GM21528 (cell line): ENCODE measurements around the gene TMPO.
"Not testable (repeated sequence)": the region's sequence is repeated elsewhere in the genome, so short reads cannot be mapped to it uniquely, and the experiment has no call there.

Source experiments
- ATAC-seq: cut with Tn5 transposase; IDR thresholded peaks from one replicate; pipeline ENCODE4 v1.9.1; 2021; ENCODE audit warnings: mild to moderate bottlenecking, moderate library complexity; ENCODE audit not compliant: unreplicated experiment, low FRiP score

Gene TMPO

DNA sequence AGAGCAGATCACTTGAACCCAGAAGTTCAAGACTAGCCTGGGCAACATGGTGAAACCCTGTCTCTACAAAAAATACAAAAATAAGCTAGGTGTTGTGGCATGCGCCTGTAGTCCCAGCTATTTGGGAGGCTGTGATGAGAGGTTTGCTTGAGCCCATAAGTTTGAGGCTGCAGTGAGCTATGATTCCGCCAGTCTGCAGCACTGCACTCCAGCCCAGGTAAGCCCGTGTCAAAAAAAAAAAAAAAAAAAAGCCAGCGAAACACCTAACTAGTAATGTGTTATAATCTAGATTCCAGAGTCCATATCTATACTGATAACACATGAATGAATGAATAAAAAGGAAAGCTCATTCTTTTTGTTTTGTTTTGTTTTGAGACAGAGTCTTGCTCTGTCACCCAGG lies 59.6 kb downstream of the TMPO start:
- ATAC-seq, result no peak

DNA sequence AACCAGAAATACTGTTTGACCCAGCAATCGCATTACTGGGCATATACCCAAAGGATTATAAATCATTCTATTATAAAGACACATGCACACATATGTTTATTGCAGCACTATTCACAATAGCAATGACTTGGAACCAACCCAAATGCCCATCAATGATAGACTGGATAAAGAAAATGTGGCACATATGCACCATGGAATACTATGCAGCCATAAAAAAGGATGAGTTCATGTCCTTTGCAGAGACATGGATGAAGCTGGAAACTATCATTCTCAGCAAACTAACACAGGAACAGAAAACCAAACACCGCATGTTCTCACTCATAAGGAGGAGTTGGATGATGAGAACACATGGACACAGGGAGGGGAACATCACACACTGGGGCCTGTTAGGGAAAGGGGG lies 61.4 kb downstream of the TMPO start:
- ATAC-seq, result not testable (repeated sequence)

DNA sequence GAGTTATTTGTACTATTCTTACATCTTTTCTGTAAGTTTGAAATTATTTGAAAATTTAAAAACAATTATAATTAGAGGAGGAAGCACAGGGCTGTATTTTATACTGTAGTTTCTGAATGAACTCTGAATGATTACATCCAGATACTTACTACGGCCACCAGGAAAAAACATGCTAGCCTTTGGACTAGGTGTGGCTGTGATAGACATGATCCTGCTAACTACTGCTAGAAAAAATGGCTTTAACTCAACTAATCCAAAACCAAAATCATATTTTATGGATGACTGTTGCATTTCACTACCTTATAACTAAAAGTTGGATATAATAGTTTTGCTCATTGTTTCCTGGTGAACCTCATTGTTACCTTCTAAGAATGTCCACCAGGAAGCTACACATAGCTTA lies 63.0 kb downstream of the TMPO start:
- no peak for ATAC-seq

DNA sequence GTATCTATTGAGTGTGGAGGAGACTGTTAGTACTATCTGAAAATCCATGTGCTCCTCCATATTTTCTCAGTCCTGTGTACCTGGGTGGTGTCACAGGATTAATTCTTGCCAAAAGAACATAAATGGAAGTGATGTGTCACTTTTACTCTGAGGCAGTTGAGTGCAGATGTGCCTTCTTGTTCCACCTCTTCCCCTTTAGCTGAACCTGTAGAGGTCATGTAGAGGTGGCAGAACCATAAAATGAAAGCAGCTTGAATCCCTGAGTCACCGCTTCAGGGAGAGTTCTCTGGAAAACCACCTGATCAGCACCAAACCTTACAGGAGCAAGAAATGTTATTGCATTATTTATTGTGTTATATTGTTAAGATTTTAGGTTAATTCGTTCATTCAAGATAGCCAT lies 63.4 kb downstream of the TMPO start:
- no peak for ATAC-seq

DNA sequence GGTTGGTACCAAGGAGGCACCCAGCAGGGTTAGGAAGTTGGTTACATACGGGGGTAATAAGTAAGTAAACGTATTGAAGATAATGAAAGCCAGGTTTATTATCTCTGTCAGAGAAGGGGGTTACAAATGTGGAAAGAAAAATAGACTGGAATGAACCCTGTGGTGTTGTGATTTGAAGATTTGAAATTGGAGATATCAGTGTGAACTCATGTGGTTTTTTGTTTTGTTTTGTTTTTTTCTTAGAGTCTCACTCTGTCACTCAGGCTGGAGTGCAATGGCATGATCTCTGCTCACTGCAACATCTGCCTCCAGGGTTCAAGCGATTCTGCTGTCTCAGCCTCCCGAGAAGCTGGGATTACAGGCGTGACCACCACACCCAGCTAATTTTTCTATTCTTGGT lies 64.0 kb downstream of the TMPO start:
- no peak for ATAC-seq

DNA sequence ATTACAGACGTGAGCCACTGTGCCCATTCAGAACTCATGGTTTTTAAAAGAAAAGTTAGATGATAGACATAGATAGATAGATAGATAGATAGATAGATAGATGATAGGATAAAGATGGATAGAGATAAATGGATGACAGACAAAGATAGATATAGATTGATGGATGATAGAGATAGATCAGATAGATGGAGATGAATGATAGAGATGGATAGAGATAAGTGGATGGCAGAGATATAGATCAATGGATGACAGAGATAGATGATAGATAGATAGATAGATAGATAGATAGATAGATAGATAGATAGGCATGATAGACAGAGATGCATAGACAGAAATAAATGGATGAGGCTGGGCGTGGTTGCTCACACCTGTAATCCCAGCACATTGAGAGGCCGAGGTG lies 64.4 kb downstream of the TMPO start:
- no peak for ATAC-seq

DNA sequence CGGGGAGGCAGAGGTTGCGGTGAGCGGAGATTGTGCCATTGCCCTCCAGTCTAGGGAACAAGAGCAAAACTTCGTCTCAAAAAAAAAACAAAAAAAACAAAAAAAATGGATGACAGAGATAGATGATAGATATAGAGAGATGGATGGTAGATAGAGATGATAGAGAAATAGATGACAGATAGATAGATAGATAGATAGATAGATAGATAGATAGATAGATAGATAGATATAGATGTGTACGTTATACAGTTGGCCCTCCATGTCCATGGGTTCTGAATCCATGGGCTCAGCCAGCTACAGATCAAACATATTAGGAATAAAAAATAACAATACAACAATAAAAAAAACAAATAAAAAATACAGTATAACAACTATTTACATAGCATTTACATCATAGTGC lies 65.3 kb downstream of the TMPO start:
- no peak for ATAC-seq

DNA sequence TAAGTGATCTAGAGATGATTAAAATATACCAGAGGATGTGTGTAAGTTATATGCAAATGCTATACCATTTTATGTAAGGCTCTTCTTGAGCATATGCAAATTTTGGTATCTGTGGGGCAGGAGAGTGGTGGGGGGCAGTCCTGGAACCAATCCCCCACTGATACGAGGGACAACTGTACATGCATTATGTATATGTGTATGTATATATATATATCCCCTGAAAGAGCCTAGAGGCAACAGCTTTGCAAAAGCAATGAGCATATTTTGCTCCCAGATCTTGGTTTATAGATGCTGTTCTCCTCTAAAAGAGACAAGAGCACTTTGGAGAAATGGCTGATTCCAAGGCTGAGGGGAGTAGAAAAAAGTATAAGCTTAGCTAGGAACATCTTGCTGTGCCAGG lies 65.7 kb downstream of the TMPO start:
- no peak for ATAC-seq

DNA sequence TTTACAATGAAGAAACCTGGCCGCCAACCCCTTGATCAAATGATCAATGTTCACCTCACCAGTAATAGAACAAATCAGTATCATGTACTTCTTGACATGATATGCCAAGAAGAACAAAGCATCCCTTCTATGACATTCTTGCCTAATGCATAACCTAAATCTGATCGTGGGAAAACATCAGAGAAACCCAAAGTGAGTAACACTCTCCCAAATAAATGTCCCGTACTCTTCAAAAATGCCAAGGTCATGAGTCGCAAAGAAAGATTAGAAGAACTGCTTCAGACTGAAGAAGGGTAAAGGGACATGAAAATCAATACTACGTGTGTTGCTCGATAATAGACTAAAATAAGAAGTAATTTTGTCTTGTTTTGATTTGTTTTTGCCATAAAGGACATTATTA lies 66.7 kb downstream of the TMPO start:
- ATAC-seq, result no peak

DNA sequence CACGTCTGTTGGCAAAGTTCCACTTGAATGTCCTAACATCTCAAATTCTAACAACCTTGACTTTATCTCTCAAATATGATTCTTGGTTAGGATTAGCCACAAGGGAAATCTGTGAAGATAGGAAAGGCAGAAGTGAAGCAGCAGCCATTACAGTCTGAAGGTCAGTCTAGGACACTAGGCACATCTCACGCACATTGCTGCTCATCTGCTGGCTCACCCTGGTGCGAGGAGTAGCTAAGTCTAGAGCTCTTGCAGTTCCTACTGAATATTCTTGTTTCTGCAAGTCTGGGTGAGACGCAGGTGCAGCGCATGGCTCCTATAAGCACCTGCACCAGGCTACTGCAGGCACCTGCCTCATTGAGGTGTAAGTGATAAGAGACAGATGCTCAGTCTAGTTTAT lies 71.7 kb downstream of the TMPO start:
- no peak for ATAC-seq

DNA sequence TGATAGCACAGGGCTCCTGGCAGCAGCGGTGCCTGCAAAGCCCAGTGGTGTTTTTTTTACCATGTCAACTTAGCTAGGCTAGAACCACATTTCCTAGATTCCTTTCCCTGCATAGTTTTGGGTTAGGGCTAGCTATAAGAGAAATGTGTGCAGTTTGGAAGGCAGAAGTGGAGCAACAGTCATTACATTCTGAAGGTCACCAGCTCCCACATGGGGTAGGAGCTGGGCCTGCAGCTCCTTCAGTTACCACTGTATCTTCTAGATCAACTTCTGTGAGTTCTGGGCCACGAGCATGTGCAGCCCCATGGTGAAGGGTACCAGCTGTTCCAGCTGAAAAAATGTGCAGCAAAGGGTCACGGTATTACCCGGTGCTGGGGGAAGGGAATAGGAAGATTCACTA lies 75.8 kb downstream of the TMPO start:
- ATAC-seq, result no peak

DNA sequence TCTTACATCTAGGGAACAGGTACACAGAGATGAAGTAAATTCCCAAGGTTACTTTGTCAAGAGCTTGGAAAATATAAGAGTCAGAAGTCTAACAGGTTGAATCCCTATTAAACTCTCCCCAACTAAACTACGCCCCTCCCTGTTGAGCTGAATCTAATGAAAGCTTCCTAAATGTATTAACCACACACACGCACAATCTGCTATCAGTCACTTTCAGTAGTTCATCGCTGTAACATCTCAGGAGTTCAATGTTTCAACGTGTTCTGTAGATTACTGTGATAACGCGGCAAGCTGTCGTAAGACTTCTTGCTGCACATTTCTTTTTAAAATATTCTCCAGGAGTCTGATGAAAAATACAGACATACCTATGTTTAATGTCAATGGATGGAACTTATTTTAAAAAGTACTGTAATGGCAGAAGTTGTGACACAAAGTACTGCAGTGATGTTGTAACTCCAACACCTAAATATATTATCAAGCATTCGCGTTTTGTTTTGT lies 77.5 kb downstream of the TMPO start:
- ATAC-seq, result peak; percentile 1

DNA sequence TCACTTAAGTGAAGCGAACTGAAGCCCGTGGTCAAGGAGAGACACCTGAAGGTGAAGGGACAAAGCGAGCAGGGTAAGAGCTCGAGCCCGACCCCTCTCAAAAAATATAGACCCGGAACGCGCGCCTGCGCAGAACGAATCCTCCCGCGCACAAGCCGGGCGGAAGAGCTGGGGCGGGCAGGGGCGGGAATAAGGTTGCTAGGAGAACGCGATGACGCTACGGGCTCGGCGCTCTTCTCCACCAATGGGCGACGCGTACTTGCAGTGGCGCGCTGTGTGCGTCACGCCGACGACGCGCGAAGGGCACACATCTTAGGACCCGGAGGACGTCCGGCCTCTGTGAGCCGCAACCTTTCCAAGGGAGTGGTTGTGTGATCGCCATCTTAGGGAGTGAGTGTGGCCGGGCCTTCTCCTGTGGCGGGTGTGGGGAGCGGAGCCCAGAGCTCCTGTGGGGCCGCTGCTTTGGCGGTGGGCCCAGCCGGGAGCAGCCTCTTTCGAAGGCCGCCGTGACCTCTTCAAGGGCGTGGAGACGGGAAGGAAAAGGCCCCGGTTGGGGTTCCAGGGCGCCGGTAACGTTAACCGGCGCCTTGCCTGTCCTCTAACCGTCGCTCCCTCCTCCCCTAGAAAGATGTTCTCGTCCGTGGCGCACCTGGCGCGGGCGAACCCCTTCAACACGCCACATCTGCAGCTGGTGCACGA lies 78.1 kb downstream of the TMPO start, which contains the start of gene SLC25A3:
TSS of gene SLC25A3 (plus strand) at position 336 of the 699 bp plus-strand sequence. CDS start at position 629, 293 bp downstream.
- ATAC-seq, result peak; percentile 99

DNA sequence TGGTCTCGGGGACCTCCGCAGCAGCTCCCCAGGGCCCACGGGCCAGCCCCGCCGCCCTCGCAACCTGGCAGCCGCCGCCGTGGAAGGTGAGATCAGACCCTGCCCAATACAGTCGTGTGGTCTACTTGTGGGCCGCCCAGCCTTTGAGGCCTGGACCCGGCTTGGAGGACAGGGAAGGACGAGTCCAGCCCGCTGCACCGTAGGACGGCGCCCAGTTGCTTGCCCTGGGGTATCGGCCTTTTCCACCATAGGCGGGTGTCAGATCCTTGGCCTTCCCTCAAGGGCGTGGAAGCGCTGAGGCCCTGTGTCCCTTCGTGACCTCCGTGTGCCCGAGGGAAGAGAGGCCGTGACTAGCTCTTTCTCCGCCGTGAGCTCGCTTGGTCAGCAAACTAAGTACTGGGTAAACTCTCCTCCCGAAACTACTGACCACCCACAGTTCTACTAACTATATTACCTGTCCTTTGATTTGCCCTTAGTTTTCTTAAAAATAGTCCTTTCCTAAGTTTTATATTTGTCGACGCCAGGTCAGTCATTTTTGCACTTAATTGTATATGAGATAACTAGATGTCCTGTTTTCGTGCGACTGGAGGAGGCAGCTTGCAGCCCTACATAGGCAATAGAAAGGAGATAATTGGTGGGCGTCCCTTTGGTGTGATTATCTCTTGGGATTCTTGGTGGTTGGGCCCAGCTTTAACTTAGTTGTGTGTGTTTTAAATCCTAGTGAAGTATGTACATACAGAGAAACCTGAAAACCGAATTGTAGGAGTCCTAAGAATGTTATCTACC lies 78.9 kb downstream of the TMPO start:
- ATAC-seq, result peak; percentile 1

DNA sequence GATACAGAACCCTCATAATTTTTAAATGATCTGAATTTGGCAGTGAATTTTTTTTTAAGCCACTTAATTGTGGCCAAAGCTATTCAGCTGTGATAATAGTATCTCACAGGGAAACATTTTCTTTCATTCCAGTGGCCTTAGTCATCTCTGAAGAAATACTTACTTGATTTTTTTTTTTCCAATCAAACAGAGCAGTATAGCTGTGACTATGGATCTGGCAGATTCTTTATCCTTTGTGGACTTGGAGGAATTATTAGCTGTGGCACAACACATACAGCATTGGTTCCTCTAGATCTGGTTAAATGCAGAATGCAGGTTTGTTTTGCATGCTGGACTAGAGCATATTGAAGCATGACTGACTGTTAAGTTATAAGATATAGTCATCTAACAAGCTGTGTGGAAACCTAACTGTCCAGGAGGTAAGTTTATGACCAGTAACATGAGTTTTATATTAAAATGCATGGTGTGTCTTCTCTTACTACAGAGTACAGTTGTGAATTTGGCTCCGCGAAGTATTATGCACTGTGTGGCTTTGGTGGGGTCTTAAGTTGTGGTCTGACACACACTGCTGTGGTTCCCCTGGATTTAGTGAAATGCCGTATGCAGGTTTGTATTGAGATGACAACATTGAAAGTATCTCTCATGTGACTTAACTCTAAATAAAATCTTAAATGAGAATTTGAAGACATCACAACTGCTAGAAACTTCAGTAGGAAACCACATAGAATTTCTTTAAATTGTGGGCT lies 80.0 kb downstream of the TMPO start:
- no peak for ATAC-seq

DNA sequence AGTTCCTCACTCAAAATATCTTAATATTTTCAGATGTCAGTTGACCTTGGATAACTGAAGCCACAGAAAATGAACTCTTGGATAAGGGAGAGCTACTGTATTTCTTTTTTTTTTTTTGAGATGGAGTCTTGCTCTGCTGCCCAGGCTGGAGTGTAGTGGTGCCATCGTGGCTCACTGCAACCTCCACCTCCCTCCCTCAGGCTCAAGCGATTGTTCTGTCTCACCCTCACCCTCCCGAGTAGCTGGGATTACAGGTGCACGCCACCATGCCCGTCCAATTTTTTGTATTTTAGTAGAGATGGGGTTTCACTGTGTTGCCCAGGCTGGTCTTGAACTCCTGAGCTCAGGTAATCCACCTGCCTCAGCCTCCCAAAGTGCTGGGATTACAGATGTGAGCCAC lies 81.9 kb downstream of the TMPO start:
- ATAC-seq, result not testable (repeated sequence)
